WTC11 (cell line): ENCODE measurements around the gene THAP9. TPM values are rescaled to one million over a fixed set of nuclear protein-coding genes. Genes with fewer than 3 reads are reported as not detected.

Source experiments
- ATAC-seq: fragments of 200-7000 bp; cut with Tn5 transposase; 2 replicates; pipeline ENCODE4 v1.10.0; 2021; ENCODE audit warnings: mild to moderate bottlenecking, moderate library complexity
- CTCF ChIA-PET: fragments of 300-600 bp; sonication (Branson Sonifier 250); formaldehyde crosslinking; loops from one replicate; lab custom pipeline; 2021; ENCODE audit warnings: antibody characterized with exemption; lab: Charles Lee
- POLR2A ChIA-PET: fragments of 350-600 bp; sonication (Branson Sonifier 250); formaldehyde crosslinking; loops from one replicate; lab custom pipeline; 2021; ENCODE audit warnings: antibody characterized with exemption; lab: Charles Lee
- DNase-seq: peaks from one replicate; pipeline ENCODE4 v3.0.0; 2021; ENCODE audit warnings: low spot score
- H3K27ac Mint-ChIP-seq: 2 replicates; pipeline ENCODE4 v1.8.0; 2021; ENCODE audit warnings: mixed read lengths
- H3K27me3 Mint-ChIP-seq: 2 replicates; pipeline ENCODE4 v1.8.0; 2021; ENCODE audit warnings: low read depth, mild to moderate bottlenecking, moderate library complexity, mixed read lengths
- H3K36me3 Mint-ChIP-seq: 2 replicates; pipeline ENCODE4 v1.8.0; 2021; ENCODE audit warnings: mixed read lengths
- H3K4me1 Mint-ChIP-seq: 2 replicates; pipeline ENCODE4 v1.8.0; 2022; ENCODE audit warnings: mixed read lengths
- H3K4me3 Mint-ChIP-seq: 2 replicates; pipeline ENCODE4 v1.8.0; 2021; ENCODE audit warnings: mild to moderate bottlenecking, moderate library complexity, mixed read lengths
- H3K9me3 Mint-ChIP-seq: 2 replicates; pipeline ENCODE4 v1.8.0; 2021; ENCODE audit warnings: mixed read lengths
- ESRRA ChIP-seq: sonication (generic); formaldehyde crosslinking; IDR thresholded peaks from 2 replicates; pipeline ENCODE4 v1.8.1; 2022; ENCODE audit warnings: mild to moderate bottlenecking, missing genetic modification reagents, borderline replicate concordance
- FOXP4 ChIP-seq: sonication (generic); formaldehyde crosslinking; IDR thresholded peaks from 2 replicates; pipeline ENCODE4 v1.8.0; 2022; ENCODE audit warnings: mild to moderate bottlenecking, missing genetic modification reagents
- SMAD3 ChIP-seq: sonication (generic); formaldehyde crosslinking; IDR thresholded peaks from 2 replicates; pipeline ENCODE4 v1.8.0; 2022; ENCODE audit warnings: missing genetic modification reagents, mild to moderate bottlenecking, borderline replicate concordance
- TEAD4 ChIP-seq: sonication (generic); formaldehyde crosslinking; IDR thresholded peaks from 2 replicates; pipeline ENCODE4 v1.8.0; 2022; ENCODE audit warnings: mild to moderate bottlenecking, missing genetic modification reagents
- ZBTB43 ChIP-seq: sonication (generic); formaldehyde crosslinking; IDR thresholded peaks from 2 replicates; pipeline ENCODE4 v1.8.1; 2023; ENCODE audit warnings: mild to moderate bottlenecking, missing genetic modification reagents
- ZNF396 ChIP-seq: fragments of 250-450 bp; sonication (Bioruptor Pico); IDR thresholded peaks from 2 replicates; pipeline ENCODE4 v1.8.0; 2021; ENCODE audit warnings: mild to moderate bottlenecking, moderate library complexity, borderline replicate concordance
- ZNF416 ChIP-seq: fragments of 250-450 bp; sonication (Bioruptor Pico); IDR thresholded peaks from 2 replicates; pipeline ENCODE4 v1.9.0; 2021; ENCODE audit warnings: mild to moderate bottlenecking, inconsistent platforms
- ZSCAN18 ChIP-seq: fragments of 250-450 bp; sonication (Bioruptor Pico); IDR thresholded peaks from 2 replicates; pipeline ENCODE4 v2.1.2; 2022; ENCODE audit warnings: mild to moderate bottlenecking, moderate library complexity
- total RNA-seq: library from RNA; stranded (reverse); gene quantifications from 3 replicates; pipeline ENCODE4 v1.2.3, GENCODE V29; 2021
- TF ChIP-seq, protein P1 (sequence below): fragments of 250-450 bp; sonication (Bioruptor Pico); IDR thresholded peaks from 2 replicates; pipeline ENCODE4 v1.9.0; 2021; ENCODE audit warnings: mild to moderate bottlenecking, borderline replicate concordance
- TF ChIP-seq, protein P2 (sequence below): fragments of 250-450 bp; sonication (Bioruptor Pico); IDR thresholded peaks from 2 replicates; pipeline ENCODE4 v1.9.0; 2021; ENCODE audit warnings: moderate library complexity, mild to moderate bottlenecking, inconsistent platforms, borderline replicate concordance
- TF ChIP-seq, protein P3 (sequence below): sonication (generic); formaldehyde crosslinking; IDR thresholded peaks from 2 replicates; pipeline ENCODE4 v1.8.0; 2023; ENCODE audit warnings: missing genetic modification reagents
- TF ChIP-seq, protein P4 (sequence below): sonication (generic); formaldehyde crosslinking; IDR thresholded peaks from 2 replicates; pipeline ENCODE4 v1.8.0; 2022; ENCODE audit warnings: missing genetic modification reagents
- TF ChIP-seq, protein P5 (sequence below): fragments of 200-600 bp; IDR thresholded peaks from 2 replicates; pipeline ENCODE4 v1.8.0; 2022; ENCODE audit warnings: antibody characterized with exemption

The THAP9 gene
- total RNA-seq, 1 experiment from 2014 or later, result 17.7 TPM

DNA sequence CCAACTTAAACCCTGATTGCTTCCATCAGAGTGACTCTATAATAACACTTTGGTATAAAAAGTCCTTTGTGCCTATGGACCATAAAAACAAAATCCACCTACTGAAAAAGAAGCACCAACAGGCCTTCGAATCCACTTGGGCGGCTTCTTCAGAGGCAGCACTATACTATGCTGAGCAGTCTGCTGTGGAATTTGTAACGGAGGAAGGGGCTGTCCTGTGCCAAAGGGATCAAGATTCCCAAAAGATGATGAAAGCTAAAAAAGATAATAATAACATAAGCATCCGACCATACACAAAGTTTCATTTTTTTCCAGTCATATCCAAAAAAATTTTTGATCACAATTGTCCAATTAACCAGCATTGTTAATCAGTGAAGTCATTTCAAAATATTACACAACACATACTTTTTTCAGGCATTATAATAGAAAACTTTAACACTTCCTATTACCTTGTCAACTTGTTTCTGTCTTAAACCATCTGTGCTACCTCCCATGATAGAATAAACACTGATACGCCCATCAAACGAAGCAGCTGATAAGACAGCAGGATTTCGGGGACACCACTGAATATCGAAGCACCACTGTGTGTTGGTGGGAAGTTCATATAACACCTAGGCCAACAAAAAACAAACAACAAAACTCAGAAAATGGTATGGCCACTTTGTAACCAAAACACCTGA lies 33.7 kb upstream of the THAP9 start (continued):
- TF ChIP-seq, protein P1, sequence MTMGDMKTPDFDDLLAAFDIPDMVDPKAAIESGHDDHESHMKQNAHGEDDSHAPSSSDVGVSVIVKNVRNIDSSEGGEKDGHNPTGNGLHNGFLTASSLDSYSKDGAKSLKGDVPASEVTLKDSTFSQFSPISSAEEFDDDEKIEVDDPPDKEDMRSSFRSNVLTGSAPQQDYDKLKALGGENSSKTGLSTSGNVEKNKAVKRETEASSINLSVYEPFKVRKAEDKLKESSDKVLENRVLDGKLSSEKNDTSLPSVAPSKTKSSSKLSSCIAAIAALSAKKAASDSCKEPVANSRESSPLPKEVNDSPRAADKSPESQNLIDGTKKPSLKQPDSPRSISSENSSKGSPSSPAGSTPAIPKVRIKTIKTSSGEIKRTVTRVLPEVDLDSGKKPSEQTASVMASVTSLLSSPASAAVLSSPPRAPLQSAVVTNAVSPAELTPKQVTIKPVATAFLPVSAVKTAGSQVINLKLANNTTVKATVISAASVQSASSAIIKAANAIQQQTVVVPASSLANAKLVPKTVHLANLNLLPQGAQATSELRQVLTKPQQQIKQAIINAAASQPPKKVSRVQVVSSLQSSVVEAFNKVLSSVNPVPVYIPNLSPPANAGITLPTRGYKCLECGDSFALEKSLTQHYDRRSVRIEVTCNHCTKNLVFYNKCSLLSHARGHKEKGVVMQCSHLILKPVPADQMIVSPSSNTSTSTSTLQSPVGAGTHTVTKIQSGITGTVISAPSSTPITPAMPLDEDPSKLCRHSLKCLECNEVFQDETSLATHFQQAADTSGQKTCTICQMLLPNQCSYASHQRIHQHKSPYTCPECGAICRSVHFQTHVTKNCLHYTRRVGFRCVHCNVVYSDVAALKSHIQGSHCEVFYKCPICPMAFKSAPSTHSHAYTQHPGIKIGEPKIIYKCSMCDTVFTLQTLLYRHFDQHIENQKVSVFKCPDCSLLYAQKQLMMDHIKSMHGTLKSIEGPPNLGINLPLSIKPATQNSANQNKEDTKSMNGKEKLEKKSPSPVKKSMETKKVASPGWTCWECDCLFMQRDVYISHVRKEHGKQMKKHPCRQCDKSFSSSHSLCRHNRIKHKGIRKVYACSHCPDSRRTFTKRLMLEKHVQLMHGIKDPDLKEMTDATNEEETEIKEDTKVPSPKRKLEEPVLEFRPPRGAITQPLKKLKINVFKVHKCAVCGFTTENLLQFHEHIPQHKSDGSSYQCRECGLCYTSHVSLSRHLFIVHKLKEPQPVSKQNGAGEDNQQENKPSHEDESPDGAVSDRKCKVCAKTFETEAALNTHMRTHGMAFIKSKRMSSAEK (CRISPR knock-in tag), result no peak
- TF ChIP-seq FOXP4 (CRISPR knock-in tag), result no peak
- TF ChIP-seq, protein P2, sequence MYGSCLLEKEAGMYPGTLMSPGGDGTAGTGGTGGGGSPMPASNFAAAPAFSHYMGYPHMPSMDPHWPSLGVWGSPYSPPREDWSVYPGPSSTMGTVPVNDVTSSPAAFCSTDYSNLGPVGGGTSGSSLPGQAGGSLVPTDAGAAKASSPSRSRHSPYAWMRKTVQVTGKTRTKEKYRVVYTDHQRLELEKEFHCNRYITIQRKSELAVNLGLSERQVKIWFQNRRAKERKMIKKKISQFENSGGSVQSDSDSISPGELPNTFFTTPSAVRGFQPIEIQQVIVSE (CRISPR knock-in tag), result no peak

- ATAC-seq (no peak), DNase-seq (no peak)
- ChIA-PET CTCF (no interaction called here), POLR2A (no interaction called here)
- Mint-ChIP-seq H3K27ac (no peak overlapping the region), H3K36me3 (peaks cover 62% of the 10 kb centered on the region), H3K27me3 (no peaks in the 10 kb centered on the region), H3K9me3 (no peaks in the 10 kb centered on the region), H3K4me1 (no peaks in the 10 kb centered on the region), H3K4me3 (no peak overlapping the region)
- TF ChIP-seq ZNF396 (CRISPR knock-in tag), result no peak
- TF ChIP-seq, protein P3, sequence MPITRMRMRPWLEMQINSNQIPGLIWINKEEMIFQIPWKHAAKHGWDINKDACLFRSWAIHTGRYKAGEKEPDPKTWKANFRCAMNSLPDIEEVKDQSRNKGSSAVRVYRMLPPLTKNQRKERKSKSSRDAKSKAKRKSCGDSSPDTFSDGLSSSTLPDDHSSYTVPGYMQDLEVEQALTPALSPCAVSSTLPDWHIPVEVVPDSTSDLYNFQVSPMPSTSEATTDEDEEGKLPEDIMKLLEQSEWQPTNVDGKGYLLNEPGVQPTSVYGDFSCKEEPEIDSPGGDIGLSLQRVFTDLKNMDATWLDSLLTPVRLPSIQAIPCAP, result no peak
- TF ChIP-seq, protein P4, sequence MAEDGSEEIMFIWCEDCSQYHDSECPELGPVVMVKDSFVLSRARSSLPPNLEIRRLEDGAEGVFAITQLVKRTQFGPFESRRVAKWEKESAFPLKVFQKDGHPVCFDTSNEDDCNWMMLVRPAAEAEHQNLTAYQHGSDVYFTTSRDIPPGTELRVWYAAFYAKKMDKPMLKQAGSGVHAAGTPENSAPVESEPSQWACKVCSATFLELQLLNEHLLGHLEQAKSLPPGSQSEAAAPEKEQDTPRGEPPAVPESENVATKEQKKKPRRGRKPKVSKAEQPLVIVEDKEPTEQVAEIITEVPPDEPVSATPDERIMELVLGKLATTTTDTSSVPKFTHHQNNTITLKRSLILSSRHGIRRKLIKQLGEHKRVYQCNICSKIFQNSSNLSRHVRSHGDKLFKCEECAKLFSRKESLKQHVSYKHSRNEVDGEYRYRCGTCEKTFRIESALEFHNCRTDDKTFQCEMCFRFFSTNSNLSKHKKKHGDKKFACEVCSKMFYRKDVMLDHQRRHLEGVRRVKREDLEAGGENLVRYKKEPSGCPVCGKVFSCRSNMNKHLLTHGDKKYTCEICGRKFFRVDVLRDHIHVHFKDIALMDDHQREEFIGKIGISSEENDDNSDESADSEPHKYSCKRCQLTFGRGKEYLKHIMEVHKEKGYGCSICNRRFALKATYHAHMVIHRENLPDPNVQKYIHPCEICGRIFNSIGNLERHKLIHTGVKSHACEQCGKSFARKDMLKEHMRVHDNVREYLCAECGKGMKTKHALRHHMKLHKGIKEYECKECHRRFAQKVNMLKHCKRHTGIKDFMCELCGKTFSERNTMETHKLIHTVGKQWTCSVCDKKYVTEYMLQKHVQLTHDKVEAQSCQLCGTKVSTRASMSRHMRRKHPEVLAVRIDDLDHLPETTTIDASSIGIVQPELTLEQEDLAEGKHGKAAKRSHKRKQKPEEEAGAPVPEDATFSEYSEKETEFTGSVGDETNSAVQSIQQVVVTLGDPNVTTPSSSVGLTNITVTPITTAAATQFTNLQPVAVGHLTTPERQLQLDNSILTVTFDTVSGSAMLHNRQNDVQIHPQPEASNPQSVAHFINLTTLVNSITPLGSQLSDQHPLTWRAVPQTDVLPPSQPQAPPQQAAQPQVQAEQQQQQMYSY (CRISPR knock-in tag), result no peak
- no peak for TF ChIP-seq ESRRA (CRISPR knock-in tag)
- TF ChIP-seq ZBTB43 (CRISPR knock-in tag), result no peak
- no peak for TF ChIP-seq SMAD3 (CRISPR knock-in tag)
- TF ChIP-seq TEAD4 (CRISPR knock-in tag), result no peak
- TF ChIP-seq FOXP4 (CRISPR knock-in tag), result no peak
- TF ChIP-seq, protein P5, sequence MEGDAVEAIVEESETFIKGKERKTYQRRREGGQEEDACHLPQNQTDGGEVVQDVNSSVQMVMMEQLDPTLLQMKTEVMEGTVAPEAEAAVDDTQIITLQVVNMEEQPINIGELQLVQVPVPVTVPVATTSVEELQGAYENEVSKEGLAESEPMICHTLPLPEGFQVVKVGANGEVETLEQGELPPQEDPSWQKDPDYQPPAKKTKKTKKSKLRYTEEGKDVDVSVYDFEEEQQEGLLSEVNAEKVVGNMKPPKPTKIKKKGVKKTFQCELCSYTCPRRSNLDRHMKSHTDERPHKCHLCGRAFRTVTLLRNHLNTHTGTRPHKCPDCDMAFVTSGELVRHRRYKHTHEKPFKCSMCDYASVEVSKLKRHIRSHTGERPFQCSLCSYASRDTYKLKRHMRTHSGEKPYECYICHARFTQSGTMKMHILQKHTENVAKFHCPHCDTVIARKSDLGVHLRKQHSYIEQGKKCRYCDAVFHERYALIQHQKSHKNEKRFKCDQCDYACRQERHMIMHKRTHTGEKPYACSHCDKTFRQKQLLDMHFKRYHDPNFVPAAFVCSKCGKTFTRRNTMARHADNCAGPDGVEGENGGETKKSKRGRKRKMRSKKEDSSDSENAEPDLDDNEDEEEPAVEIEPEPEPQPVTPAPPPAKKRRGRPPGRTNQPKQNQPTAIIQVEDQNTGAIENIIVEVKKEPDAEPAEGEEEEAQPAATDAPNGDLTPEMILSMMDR, result no peak
- TF ChIP-seq ZSCAN18 (CRISPR knock-in tag), result no peak
- TF ChIP-seq ZNF416 (CRISPR knock-in tag), result no peak
These were observed 32.0 kb upstream of the THAP9 start for GRCh38 chr4:82868572-82868971.
